DND-41 (cell line): ENCODE results near the gene LAMA4.

Source experiments
- EZH2 ChIP-seq: IDR thresholded peaks from 3 replicates; pipeline ENCODE4 v1.6.1; 2012; ENCODE audit warnings: borderline replicate concordance, low read depth, mild to moderate bottlenecking, moderate library complexity, low read length, inconsistent platforms; ENCODE audit not compliant: severe bottlenecking
- TF ChIP-seq, protein P1 (sequence below): IDR thresholded peaks from 2 replicates; pipeline ENCODE4 v1.5.1; 2012; ENCODE audit warnings: borderline replicate concordance, low read length, moderate library complexity, mild to moderate bottlenecking; ENCODE audit not compliant: poor library complexity, severe bottlenecking; ENCODE audit errors: extremely low read depth

DNA sequence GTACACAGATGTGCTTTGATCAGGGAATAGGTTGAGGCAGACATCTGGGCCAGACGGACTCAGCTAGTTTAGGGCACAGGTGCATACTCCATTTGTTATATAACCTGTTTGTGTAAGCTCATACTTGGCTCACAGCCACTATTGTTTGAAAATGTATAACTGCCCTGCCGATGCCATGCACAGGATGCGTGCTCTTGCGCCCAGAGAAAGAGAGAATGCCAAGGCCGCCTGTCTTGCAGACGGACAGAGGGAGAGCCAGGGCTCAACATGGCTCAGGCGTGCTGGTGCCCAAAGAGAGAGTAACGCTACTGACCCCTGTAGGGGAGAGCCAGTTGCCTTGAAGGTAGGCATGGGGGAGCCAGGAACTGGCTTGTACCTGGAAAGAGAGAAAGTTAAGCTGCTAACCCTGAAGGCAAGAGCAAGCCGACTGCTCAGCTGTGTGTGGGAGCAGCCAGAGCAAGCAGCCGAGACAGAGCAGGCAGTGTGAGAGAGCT lies 109.2 kb downstream of the LAMA4 start:
- TF ChIP-seq, protein P1, sequence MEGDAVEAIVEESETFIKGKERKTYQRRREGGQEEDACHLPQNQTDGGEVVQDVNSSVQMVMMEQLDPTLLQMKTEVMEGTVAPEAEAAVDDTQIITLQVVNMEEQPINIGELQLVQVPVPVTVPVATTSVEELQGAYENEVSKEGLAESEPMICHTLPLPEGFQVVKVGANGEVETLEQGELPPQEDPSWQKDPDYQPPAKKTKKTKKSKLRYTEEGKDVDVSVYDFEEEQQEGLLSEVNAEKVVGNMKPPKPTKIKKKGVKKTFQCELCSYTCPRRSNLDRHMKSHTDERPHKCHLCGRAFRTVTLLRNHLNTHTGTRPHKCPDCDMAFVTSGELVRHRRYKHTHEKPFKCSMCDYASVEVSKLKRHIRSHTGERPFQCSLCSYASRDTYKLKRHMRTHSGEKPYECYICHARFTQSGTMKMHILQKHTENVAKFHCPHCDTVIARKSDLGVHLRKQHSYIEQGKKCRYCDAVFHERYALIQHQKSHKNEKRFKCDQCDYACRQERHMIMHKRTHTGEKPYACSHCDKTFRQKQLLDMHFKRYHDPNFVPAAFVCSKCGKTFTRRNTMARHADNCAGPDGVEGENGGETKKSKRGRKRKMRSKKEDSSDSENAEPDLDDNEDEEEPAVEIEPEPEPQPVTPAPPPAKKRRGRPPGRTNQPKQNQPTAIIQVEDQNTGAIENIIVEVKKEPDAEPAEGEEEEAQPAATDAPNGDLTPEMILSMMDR = no peak
- TF ChIP-seq EZH2 = no peak
